Suprapubic skin (tissue), 4 donors: ENCODE measurements around the gene DDX10. TPM values are rescaled to one million over a fixed set of nuclear protein-coding genes. Genes with fewer than 3 reads are reported as not detected.
"Not testable (repeated sequence)": the region's sequence is repeated elsewhere in the genome, so short reads cannot be mapped to it uniquely, and the experiment has no call there.

Experiments used
- DNase-seq, 2 donors: peaks; one replicate each; pipeline ENCODE4 v3.0.0-alpha.2; 2019; ENCODE audit warnings: low spot score in 2 of 2
- H3K27ac ChIP-seq: fragments of 200-600 bp; sonication (generic); one replicate; pipeline ENCODE4 v1.5.1; 2019
- H3K27me3 ChIP-seq: fragments of 200-600 bp; sonication (generic); one replicate; pipeline ENCODE4 v1.5.1; 2019
- H3K36me3 ChIP-seq: fragments of 200-600 bp; sonication (generic); one replicate; pipeline ENCODE4 v1.5.1; 2019
- H3K4me1 ChIP-seq: fragments of 200-600 bp; sonication (generic); one replicate; pipeline ENCODE4 v1.5.1; 2019
- H3K4me3 ChIP-seq: fragments of 200-600 bp; sonication (generic); one replicate; pipeline ENCODE4 v1.5.1; 2019; ENCODE audit warnings: mild to moderate bottlenecking
- H3K9me3 ChIP-seq: fragments of 200-600 bp; sonication (generic); one replicate; pipeline ENCODE4 v1.5.1; 2019
- EP300 ChIP-seq: sonication (generic); formaldehyde crosslinking; IDR thresholded peaks from one replicate; pipeline ENCODE4 v1.6.1; 2017; ENCODE audit warnings: antibody characterized with exemption
- POLR2A ChIP-seq, 2 donors: fragments of 450-650 bp; IDR thresholded peaks; one replicate each; pipeline ENCODE4 v1.6.1; 2017; ENCODE audit warnings: antibody characterized with exemption in 2 of 2, mild to moderate bottlenecking in 2 of 2, moderate library complexity in 2 of 2
- POLR2AphosphoS5 ChIP-seq, 3 donors: sonication (generic); formaldehyde crosslinking; IDR thresholded peaks; one replicate each; pipeline ENCODE4 v1.6.1; 2017; ENCODE audit warnings: antibody characterized with exemption in 3 of 3
- WGBS: methylation state at CpG from one replicate; pipeline ENCODE4 v1.1.5; 2018; 5-methylcytosine and 5-hydroxymethylcytosine counted together
- total RNA-seq, 4 donors: library from RNA; depleted of rRNA; stranded (reverse); fragments of >200 nt; gene quantifications; one replicate each; pipeline ENCODE4 v1.1.0, GENCODE V29; 2016
- TF ChIP-seq, protein P1 (sequence below), 2 donors: fragments of 200-600 bp in 1 of 2; fragments of 450-650 bp in 1 of 2; sonication (generic) in 1 of 2; IDR thresholded peaks; one replicate each; pipeline ENCODE4 v1.5.1; 2016 to 2019; ENCODE audit warnings: antibody characterized with exemption in 2 of 2, mild to moderate bottlenecking in 1 of 2, moderate library complexity in 1 of 2

Gene DDX10
- total RNA-seq, 4 donors from 2014 or later: 21.9 to 30.7 (median 27.2) TPM

DNA sequence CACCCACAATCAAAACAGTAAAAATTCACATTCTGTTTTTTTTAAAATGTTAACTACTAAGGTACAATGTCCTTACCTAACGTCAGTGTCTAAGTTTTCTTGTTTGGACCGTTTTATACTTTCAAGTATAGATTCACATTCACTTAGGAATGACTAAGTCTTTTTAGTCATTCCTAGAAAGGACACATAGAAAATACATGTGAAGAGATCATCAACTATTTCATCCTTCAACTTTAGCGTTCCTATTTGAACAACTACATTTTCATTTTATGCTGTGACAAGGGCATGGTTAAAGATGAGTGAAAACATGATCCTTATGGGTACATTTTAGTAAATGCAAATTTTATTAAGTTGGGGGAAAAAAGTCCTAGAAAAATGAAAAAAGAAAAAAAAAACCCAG is 62.8 kb downstream of the DDX10 start:
- no peaks in the 10 kb centered on the region for H3K4me1 ChIP-seq
- no peak overlapping the region for H3K4me3 ChIP-seq
- H3K36me3 ChIP-seq: peaks cover 16% of the 10 kb centered on the region
- 92% methylated on average over 3 of the region's 3 CpGs for WGBS
- H3K27ac ChIP-seq: no peak overlapping the region
- DNase-seq: no peak
- no peaks in the 10 kb centered on the region for H3K9me3 ChIP-seq
- TF ChIP-seq, protein P1, sequence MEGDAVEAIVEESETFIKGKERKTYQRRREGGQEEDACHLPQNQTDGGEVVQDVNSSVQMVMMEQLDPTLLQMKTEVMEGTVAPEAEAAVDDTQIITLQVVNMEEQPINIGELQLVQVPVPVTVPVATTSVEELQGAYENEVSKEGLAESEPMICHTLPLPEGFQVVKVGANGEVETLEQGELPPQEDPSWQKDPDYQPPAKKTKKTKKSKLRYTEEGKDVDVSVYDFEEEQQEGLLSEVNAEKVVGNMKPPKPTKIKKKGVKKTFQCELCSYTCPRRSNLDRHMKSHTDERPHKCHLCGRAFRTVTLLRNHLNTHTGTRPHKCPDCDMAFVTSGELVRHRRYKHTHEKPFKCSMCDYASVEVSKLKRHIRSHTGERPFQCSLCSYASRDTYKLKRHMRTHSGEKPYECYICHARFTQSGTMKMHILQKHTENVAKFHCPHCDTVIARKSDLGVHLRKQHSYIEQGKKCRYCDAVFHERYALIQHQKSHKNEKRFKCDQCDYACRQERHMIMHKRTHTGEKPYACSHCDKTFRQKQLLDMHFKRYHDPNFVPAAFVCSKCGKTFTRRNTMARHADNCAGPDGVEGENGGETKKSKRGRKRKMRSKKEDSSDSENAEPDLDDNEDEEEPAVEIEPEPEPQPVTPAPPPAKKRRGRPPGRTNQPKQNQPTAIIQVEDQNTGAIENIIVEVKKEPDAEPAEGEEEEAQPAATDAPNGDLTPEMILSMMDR (IDR thresholded peaks at IDR 0.05): no peak
- TF ChIP-seq POLR2AphosphoS5 (IDR thresholded peaks at IDR 0.05) (no peak), EP300 (no peak), POLR2A (IDR thresholded peaks at IDR 0.05) (no peak)
- no peaks in the 10 kb centered on the region for H3K27me3 ChIP-seq

DNA sequence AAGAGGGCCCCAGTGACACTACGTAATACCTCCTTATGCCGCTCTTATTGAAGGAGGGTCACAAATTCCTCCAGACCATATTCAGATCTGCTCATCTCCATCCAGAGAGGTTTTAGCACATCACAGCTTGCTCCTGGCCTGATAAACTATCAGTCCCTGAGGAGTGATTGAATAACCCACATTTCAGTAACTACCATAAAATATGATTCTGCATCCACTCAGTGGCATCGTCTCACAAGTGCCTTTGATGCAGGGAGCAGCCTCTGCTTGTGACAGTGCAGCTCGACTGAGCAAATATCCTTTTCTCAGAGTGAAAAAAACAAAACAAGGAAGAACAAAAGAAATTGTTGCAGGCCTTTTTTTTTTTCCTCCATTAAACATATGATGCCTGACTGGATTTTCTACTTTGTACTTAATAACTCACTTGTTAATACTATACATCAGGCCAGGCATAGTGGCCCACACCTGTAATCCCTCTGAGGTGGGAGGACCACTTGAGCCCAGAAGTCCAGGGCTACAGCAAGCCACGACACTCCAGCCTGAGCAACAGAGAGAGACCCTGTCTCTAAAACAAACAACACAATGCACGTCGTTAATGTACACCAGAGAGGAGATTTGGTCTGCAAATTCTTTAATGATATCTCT is 64.5 kb downstream of the DDX10 start:
- H3K9me3 ChIP-seq: no peaks in the 10 kb centered on the region
- peaks cover 7% of the 10 kb centered on the region for H3K36me3 ChIP-seq
- H3K27ac ChIP-seq: no peak overlapping the region
- H3K4me1 ChIP-seq: peaks cover 8% of the 10 kb centered on the region
- no peak for TF ChIP-seq POLR2A (IDR thresholded peaks at IDR 0.05)
- H3K4me3 ChIP-seq: no peak overlapping the region
- DNase-seq: no peak
- 86% methylated on average over 7 of the region's 7 CpGs for WGBS
- no peaks in the 10 kb centered on the region for H3K27me3 ChIP-seq

DNA sequence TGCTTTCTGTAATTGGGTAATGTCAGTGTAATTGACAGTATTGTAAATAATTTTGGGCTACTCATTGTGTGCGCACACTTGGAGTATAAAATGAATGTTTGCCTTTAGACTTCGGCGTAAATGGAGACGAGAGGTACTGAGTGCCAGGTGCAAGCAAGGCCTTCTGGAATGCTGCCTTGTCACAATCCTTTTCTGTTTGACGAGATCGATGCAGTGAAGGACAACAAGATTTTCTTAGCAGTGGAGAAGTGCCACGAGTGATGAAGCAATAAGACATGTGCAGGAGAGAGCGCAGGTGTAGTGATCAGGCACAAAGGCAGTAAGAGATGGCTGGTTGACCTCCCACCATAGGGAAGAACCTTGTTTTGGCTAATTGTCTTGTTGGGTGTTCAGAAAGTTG is 67.5 kb downstream of the DDX10 start:
- no peaks in the 10 kb centered on the region for H3K36me3 ChIP-seq
- WGBS: 90% methylated on average over 8 of the region's 8 CpGs
- no peak overlapping the region for H3K4me3 ChIP-seq
- H3K4me1 ChIP-seq: peaks cover 12% of the 10 kb centered on the region
- H3K27me3 ChIP-seq: no peaks in the 10 kb centered on the region
- H3K9me3 ChIP-seq: no peaks in the 10 kb centered on the region
- DNase-seq: no peak
- TF ChIP-seq POLR2AphosphoS5 (IDR thresholded peaks at IDR 0.05) (no peak), POLR2A (IDR thresholded peaks at IDR 0.05) (no peak), EP300 (no peak)
- TF ChIP-seq, protein P1 (IDR thresholded peaks at IDR 0.05): no peak
- no peak overlapping the region for H3K27ac ChIP-seq

DNA sequence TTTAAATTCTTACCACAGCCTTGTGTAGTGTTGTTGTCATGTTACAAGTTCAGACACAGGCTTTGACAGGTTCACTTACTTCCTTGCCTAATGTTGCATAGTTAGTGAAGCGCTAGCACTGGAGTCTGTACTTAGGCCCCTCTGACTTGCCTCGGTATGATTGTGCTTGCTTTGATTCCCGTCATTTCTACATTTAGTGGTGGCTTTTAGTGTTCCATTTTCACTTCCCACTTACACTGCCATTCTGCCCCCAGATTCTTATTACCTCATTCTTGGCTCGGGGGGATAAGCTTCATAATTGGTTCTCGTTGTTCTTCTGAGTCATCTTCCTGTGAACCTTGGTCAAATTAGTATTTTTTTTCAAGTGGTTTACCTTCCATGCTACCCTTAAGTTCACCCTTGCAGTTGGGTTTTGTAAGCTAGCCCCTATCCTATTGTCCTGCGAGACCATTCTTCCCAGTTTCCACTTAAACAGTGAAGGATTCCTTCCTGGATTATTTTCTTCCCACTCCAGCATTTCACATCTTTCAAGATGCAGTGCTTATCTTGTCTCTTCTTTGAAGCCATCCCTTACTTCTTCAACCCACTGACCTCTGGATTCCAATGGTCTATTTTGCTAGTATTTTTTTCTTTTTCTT is 68.7 kb downstream of the DDX10 start:
- Histone ChIP-seq H3K4me3 (no peak overlapping the region), H3K36me3 (no peaks in the 10 kb centered on the region), H3K9me3 (no peaks in the 10 kb centered on the region), H3K27ac (no peak overlapping the region), H3K27me3 (no peaks in the 10 kb centered on the region), H3K4me1 (peaks cover 12% of the 10 kb centered on the region)
- TF ChIP-seq, protein P1 (IDR thresholded peaks at IDR 0.05): no peak
- 60% methylated on average over 6 of the region's 6 CpGs for WGBS
- DNase-seq: no peak

DNA sequence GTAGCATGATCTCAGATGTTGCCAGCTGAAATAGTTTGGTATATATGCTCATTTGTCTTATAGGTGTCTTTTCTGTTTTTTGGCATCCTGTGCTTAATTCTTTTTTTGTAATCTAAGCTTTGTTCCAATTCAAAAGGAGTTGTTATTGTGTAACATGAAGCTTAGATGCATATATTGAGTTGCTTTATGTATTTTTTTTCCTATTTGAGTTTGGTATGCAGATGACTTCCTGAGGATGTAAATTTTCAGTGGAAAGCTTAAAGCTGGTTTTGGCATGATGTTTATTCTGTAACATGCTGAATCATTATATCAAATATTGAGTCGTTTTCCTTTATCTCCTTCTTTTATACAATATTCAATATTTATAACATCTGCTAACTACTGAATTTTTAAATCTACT is 69.4 kb downstream of the DDX10 start:
- Histone ChIP-seq H3K27me3 (no peaks in the 10 kb centered on the region), H3K4me3 (no peak overlapping the region), H3K4me1 (peaks cover 12% of the 10 kb centered on the region), H3K9me3 (no peaks in the 10 kb centered on the region), H3K36me3 (no peaks in the 10 kb centered on the region), H3K27ac (no peak overlapping the region)
- TF ChIP-seq POLR2AphosphoS5 (IDR thresholded peaks at IDR 0.05): no peak
- DNase-seq: no peak
- WGBS: 59% methylated on average over 1 of the region's 1 CpG

DNA sequence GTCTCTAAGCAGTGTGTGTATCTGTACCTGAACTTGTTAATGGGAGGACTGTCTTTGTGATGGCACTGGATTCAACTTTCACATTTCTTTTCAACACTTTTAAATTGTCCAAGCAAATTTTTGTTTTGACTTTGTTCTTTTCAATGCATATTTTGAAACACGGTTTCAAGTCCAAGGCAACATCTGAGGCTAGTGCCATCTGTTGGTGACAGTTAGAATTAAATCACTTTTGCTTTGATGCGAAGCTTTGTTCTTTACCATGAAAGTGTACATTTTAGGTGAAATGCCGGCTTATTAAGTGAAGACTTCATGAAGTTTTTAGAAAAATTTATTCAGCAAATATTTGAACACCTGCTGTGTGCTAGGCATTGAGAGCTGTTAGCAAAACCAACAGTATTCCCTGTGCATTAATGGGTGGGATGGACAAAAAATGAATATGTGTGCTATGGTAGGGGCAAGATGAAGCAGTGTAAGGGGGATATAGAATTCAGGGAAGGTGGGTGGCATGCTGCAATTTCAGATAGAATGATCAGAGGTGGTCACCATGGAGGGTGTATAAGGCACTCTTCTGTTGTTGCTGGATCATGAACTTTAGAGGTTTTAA is 70.2 kb downstream of the DDX10 start:
- no peaks in the 10 kb centered on the region for H3K27me3 ChIP-seq

DNA sequence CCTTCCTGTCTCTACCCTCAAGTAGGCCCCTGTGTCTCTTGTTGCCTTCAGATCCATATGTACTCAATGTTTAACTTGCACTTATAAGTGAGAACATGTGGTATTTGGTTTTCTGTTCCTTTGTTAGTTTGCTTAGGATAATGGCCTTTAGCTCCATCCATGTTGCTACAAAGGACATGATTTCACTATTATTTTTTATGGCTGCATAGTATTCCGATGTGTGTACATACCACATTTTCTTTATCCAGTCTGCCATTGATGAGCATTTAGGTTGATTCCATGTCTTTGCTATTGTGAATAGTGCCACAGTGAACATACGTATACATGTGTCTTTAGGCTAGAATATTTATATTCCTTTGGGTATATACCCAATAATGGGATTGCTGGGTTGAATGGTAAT is 75.3 kb downstream of the DDX10 start:
- 97% methylated on average over 2 of the region's 2 CpGs for WGBS
- not testable (repeated sequence) for H3K9me3 ChIP-seq, H3K27ac ChIP-seq, H3K4me1 ChIP-seq, H3K4me3 ChIP-seq, H3K36me3 ChIP-seq, DNase-seq, H3K27me3 ChIP-seq

More for the DNA sequence above, 70.2 kb downstream of the DDX10 start:
- Histone ChIP-seq H3K4me3 (no peak overlapping the region), H3K36me3 (no peaks in the 10 kb centered on the region), H3K4me1 (peaks cover 12% of the 10 kb centered on the region), H3K27ac (no peak overlapping the region), H3K9me3 (no peaks in the 10 kb centered on the region)
- no peak for DNase-seq
- WGBS: 77% methylated on average over 3 of the region's 3 CpGs
- TF ChIP-seq, protein P1 (IDR thresholded peaks at IDR 0.05): peak in 1 of 2 donors; percentile 39
- TF ChIP-seq EP300: no peak
